GM12878 (cell line): Measurements from ENCODE around the gene ERC2. TPM values are rescaled to one million over a fixed set of nuclear protein-coding genes. Genes with fewer than 3 reads are reported as not detected.

Experiments
- ATF7 ChIP-seq: fragments of 450-650 bp; IDR thresholded peaks from 2 replicates; pipeline ENCODE4 v1.6.1; 2016; ENCODE audit warnings: low read depth, mild to moderate bottlenecking
- BHLHE40 ChIP-seq, 2 experiments: fragments of 450-650 bp in 1 of 2; IDR thresholded peaks; 2 replicates each; pipeline ENCODE4 v1.6.1; 2011 to 2017; ENCODE audit warnings: low read depth in 2 of 2, borderline replicate concordance in 1 of 2, improper control_type of control experiment in 1 of 2, low read length in 1 of 2, mild to moderate bottlenecking in 1 of 2
- CBFB ChIP-seq: IDR thresholded peaks from 2 replicates; pipeline ENCODE4 v1.6.1; 2016; ENCODE audit warnings: antibody characterized with exemption, low read depth
- ELK1 ChIP-seq: IDR thresholded peaks from 2 replicates; pipeline ENCODE4 v1.6.1; 2012; ENCODE audit warnings: low read depth, low read length, improper control_type of control experiment
- EP300 ChIP-seq, 2 experiments: fragments of 150-350 bp in 1 of 2; IDR thresholded peaks; 2 replicates each; pipeline ENCODE4 v1.6.1; 2011 to 2012; ENCODE audit warnings: low read depth in 2 of 2, low read length in 2 of 2, borderline replicate concordance in 1 of 2, improper control_type of control experiment in 1 of 2, inconsistent platforms in 1 of 2; ENCODE audit not compliant: control insufficient read depth in 1 of 2
- IKZF1 ChIP-seq: fragments of 450-650 bp; conservative IDR thresholded peaks from 2 replicates; pipeline ENCODE4 v1.6.1; 2017; ENCODE audit warnings: antibody characterized with exemption, mild to moderate bottlenecking
- IKZF2 ChIP-seq, 2 experiments: fragments of 450-650 bp; IDR thresholded peaks; 2 replicates each; pipeline ENCODE4 v1.6.1; 2017; ENCODE audit warnings: mild to moderate bottlenecking in 2 of 2, moderate library complexity in 2 of 2
- JUNB ChIP-seq: IDR thresholded peaks from 2 replicates; pipeline ENCODE4 v1.6.1; 2016; ENCODE audit warnings: antibody characterized with exemption, mild to moderate bottlenecking
- MAX ChIP-seq: IDR thresholded peaks from 2 replicates; pipeline ENCODE4 v1.6.1; 2012; ENCODE audit warnings: low read depth, low read length, improper control_type of control experiment
- NFIC ChIP-seq: IDR thresholded peaks from 2 replicates; pipeline ENCODE4 v1.6.1; 2012; ENCODE audit warnings: low read depth, mild to moderate bottlenecking, inconsistent platforms, low read length, moderate library complexity
- NFYB ChIP-seq: IDR thresholded peaks from 2 replicates; pipeline ENCODE4 v1.6.1; 2011; ENCODE audit warnings: low read depth, mild to moderate bottlenecking, low read length, improper control_type of control experiment, moderate library complexity; ENCODE audit not compliant: insufficient read depth
- NR2F1 ChIP-seq: fragments of 450-650 bp; conservative IDR thresholded peaks from 2 replicates; pipeline ENCODE4 v1.6.1; 2017; ENCODE audit warnings: mild to moderate bottlenecking
- PAX5 ChIP-seq: IDR thresholded peaks from 2 replicates; pipeline ENCODE4 v1.6.1; 2011; ENCODE audit warnings: low read depth, low read length, borderline replicate concordance
- PBX3 ChIP-seq: IDR thresholded peaks from 2 replicates; pipeline ENCODE4 v1.6.1; 2011; ENCODE audit warnings: mild to moderate bottlenecking, low read depth, low read length, moderate library complexity; ENCODE audit not compliant: insufficient replicate concordance
- POU2F2 ChIP-seq: IDR thresholded peaks from 3 replicates; pipeline ENCODE4 v1.6.1; 2011; ENCODE audit warnings: low read depth, mild to moderate bottlenecking, low read length, borderline replicate concordance
- RAD51 ChIP-seq: fragments of 450-650 bp; IDR thresholded peaks from 2 replicates; pipeline ENCODE4 v1.6.1; 2016; ENCODE audit warnings: moderate library complexity, mild to moderate bottlenecking, inconsistent platforms
- SP1 ChIP-seq: IDR thresholded peaks from one replicate; pipeline ENCODE4 v1.6.1; 2011; ENCODE audit warnings: low read depth, low read length
- SRF ChIP-seq, 2 experiments: IDR thresholded peaks; 2 replicates each; pipeline ENCODE4 v1.6.1; 2011; ENCODE audit warnings: low read depth in 2 of 2, low read length in 2 of 2, mild to moderate bottlenecking in 1 of 2, moderate library complexity in 1 of 2
- SUZ12 ChIP-seq: fragments of 200-600 bp; sonication (generic); IDR thresholded peaks from one replicate; pipeline ENCODE4 v1.6.1; 2018; ENCODE audit warnings: antibody characterized with exemption, mild to moderate bottlenecking; ENCODE audit not compliant: unreplicated experiment
- TCF12 ChIP-seq: IDR thresholded peaks from 2 replicates; pipeline ENCODE4 v1.6.1; 2011; ENCODE audit warnings: low read depth, mild to moderate bottlenecking, low read length
- ZNF217 ChIP-seq: fragments of 450-650 bp; IDR thresholded peaks from 2 replicates; pipeline ENCODE4 v1.6.1; 2017; ENCODE audit warnings: antibody characterized with exemption, mild to moderate bottlenecking
- polyA plus RNA-seq, 11 experiments: library from polyadenylated mRNA; depleted of rRNA in 4 of 11; unstranded in 6 of 11; stranded (reverse) in 5 of 11; fragments of >200 nt; fragmentation: Nextera tagmentation in 4 of 11; fragmentation: Illumina TruSeq in 1 of 11; extraction: Ambion mirVana in 4 of 11; extraction: Trizol in 1 of 11; gene quantifications; 1 replicate in 1 of 11; 2 replicates in 10 of 11; pipeline versions ENCODE4 v1.2.1 to v1.2.3, GENCODE V29; 2011 to 2016; ENCODE audit warnings: inconsistent platforms in 2 of 11, missing spikeins in 2 of 11, low read depth in 1 of 11
- total RNA-seq, 4 experiments: library from RNA; depleted of rRNA in 3 of 4; stranded (reverse); fragments of >200 nt in 3 of 4; fragmentation: Illumina TruSeq in 1 of 4; extraction: Trizol in 1 of 4; gene quantifications; 2 replicates each; pipeline versions ENCODE4 v1.2.1 to v1.2.3, GENCODE V29; 2013 to 2021
- TF ChIP-seq, protein P1 (sequence below): fragments of 450-650 bp; IDR thresholded peaks from 2 replicates; pipeline ENCODE4 v1.6.1; 2017; ENCODE audit warnings: mild to moderate bottlenecking, low read depth, inconsistent platforms; ENCODE audit not compliant: poor library complexity, severe bottlenecking
- TF ChIP-seq, protein P2 (sequence below): fragments of 450-650 bp; IDR thresholded peaks from 2 replicates; pipeline ENCODE4 v1.6.1; 2017; ENCODE audit warnings: low read depth, mild to moderate bottlenecking, moderate library complexity

ERC2 gene
- total and polyA plus RNA-seq, 10 of the 15 experiments (the other 5 are each of a cell fraction or from before 2014, with no cell fraction given): 0.06 to 1.4 (median 0.12) TPM; not detected in 3

- TF ChIP-seq, protein P1, sequence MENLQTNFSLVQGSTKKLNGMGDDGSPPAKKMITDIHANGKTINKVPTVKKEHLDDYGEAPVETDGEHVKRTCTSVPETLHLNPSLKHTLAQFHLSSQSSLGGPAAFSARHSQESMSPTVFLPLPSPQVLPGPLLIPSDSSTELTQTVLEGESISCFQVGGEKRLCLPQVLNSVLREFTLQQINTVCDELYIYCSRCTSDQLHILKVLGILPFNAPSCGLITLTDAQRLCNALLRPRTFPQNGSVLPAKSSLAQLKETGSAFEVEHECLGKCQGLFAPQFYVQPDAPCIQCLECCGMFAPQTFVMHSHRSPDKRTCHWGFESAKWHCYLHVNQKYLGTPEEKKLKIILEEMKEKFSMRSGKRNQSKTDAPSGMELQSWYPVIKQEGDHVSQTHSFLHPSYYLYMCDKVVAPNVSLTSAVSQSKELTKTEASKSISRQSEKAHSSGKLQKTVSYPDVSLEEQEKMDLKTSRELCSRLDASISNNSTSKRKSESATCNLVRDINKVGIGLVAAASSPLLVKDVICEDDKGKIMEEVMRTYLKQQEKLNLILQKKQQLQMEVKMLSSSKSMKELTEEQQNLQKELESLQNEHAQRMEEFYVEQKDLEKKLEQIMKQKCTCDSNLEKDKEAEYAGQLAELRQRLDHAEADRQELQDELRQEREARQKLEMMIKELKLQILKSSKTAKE: peak; percentile 82
- peak; percentile 44; the same call in 1 of the 2 replicates for TF ChIP-seq TCF12
- no peak for TF ChIP-seq SUZ12
- peak; percentile 43 to 47; a peak in 1 of 4 replicates for TF ChIP-seq BHLHE40 (IDR thresholded peaks at IDR 0.05; ENCODE audit: borderline replicate concordance in 1 of 2, low read depth in 2 of 2, low read length in 1 of 2)
- TF ChIP-seq CBFB: peak; percentile 41; the same call in 1 of the 2 replicates
- peak; percentile 71 for TF ChIP-seq SP1
- TF ChIP-seq, protein P2, sequence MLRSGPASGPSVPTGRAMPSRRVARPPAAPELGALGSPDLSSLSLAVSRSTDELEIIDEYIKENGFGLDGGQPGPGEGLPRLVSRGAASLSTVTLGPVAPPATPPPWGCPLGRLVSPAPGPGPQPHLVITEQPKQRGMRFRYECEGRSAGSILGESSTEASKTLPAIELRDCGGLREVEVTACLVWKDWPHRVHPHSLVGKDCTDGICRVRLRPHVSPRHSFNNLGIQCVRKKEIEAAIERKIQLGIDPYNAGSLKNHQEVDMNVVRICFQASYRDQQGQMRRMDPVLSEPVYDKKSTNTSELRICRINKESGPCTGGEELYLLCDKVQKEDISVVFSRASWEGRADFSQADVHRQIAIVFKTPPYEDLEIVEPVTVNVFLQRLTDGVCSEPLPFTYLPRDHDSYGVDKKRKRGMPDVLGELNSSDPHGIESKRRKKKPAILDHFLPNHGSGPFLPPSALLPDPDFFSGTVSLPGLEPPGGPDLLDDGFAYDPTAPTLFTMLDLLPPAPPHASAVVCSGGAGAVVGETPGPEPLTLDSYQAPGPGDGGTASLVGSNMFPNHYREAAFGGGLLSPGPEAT: peak; percentile 94
- TF ChIP-seq PBX3: no peak
- no peak for TF ChIP-seq ELK1
- TF ChIP-seq RAD51: no peak
- TF ChIP-seq NFYB: peak; percentile 84
- peak; percentile 94 to 95 for TF ChIP-seq IKZF2 (IDR thresholded peaks at IDR 0.05)
- peak; percentile 85 for TF ChIP-seq IKZF1
- peak; percentile 89 for TF ChIP-seq NFIC
- TF ChIP-seq ZNF217: peak; percentile 40; the same call in 1 of the 2 replicates
- peak; percentile 76 for TF ChIP-seq ATF7
- peak; percentile 98 for TF ChIP-seq POU2F2
- TF ChIP-seq PAX5: peak; percentile 83; the same call in 1 of the 2 replicates
- peak; percentile 92 for TF ChIP-seq JUNB
- no peak for TF ChIP-seq MAX
- TF ChIP-seq EP300 (IDR thresholded peaks at IDR 0.05; ENCODE audit: borderline replicate concordance in 1 of 2, control insufficient read depth in 1 of 2, low read depth in 2 of 2, low read length in 2 of 2): peak; percentile 67 to 83; a peak in 3 of 4 replicates
- no peak for TF ChIP-seq NR2F1
- 0 out of 4 replicates have a peak, but pooled peaks of 1 of the 2 experiments have one; percentile 2 for TF ChIP-seq SRF (IDR thresholded peaks at IDR 0.05; ENCODE audit: low read depth in 2 of 2, low read length in 2 of 2)
Measured at GRCh38 chr3:55675478-55675877, 792.8 kb downstream of the ERC2 start (continued).
